ACHN (cell line): Measurements from ENCODE around the gene SAMD14.
"Not testable (repeated sequence)": the region's sequence is repeated elsewhere in the genome, so short reads cannot be mapped to it uniquely, and the experiment has no call there.

ENCODE experiments used
- DNase-seq: peaks from one replicate; pipeline ENCODE4 v3.0.0-alpha.2; 2015
- in situ Hi-C: cut with HindIII; loops from 2 replicates; pipeline ENCODE4 v1.10.0; 2017; ENCODE audit warnings: low sequenced_read_pairs, low pct_ligation_motif_present, low pct_unique_long_range_greater_than_20kb

Gene SAMD14

GRCh38 chr17:50072925-50073324 is 57.0 kb downstream of the SAMD14 start:
- in situ Hi-C loops: no loop called here
- no peak for DNase-seq

DNA sequence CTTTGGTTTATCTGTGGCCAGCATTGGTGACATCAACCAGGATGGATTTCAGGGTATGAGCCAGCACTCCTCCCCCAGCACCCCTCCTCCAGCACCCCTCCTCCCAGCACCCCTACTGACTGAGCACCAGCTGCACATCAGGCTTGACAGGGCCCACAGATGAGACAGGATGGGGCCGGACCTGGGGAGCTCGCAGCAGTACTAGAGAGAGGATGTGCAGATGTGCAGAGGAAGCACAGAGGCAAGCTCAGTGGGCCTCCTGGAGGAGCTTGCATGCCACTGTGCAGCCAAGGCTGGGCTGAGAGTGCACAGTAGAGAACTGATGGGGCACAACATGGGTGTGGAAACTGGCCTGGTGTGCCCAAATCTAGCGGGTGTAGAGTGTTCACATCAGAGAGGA is 57.8 kb downstream of the SAMD14 start:
- no peak for DNase-seq
- in situ Hi-C loops: no loop called here

GRCh38 chr17:50071692-50072091 is 58.3 kb downstream of the SAMD14 start:
- DNase-seq: no peak
- in situ Hi-C loops: no loop called here

- in situ Hi-C loops: no loop called here
- DNase-seq: no peak
These were observed 58.9 kb downstream of the SAMD14 start for GRCh38 chr17:50070908-50071680.

DNA sequence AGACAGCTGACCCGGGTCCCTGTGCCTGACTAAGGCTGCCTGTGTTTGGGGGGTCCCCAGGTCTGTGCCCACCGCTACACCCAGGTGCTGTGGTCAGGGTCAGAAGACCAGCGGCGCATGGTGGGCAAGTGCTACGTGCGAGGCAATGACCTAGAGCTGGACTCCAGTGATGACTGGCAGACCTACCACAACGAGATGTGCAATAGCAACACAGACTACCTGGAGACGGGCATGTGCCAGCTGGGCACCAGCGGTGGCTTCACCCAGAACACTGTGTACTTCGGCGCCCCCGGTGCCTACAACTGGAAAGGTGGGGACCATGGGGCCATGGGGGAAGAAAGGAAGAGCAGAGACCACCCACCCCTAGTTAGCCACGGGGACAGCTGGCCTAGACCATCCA is 62.0 kb downstream of the SAMD14 start:
- in situ Hi-C loops: no loop called here
- no peak for DNase-seq

GRCh38 chr17:50066995-50067394 is 63.0 kb downstream of the SAMD14 start:
- in situ Hi-C loops: no loop called here
- no peak for DNase-seq

GRCh38 chr17:50065056-50065455 is 64.9 kb downstream of the SAMD14 start:
- in situ Hi-C loops: no loop called here
- DNase-seq: no peak

DNA sequence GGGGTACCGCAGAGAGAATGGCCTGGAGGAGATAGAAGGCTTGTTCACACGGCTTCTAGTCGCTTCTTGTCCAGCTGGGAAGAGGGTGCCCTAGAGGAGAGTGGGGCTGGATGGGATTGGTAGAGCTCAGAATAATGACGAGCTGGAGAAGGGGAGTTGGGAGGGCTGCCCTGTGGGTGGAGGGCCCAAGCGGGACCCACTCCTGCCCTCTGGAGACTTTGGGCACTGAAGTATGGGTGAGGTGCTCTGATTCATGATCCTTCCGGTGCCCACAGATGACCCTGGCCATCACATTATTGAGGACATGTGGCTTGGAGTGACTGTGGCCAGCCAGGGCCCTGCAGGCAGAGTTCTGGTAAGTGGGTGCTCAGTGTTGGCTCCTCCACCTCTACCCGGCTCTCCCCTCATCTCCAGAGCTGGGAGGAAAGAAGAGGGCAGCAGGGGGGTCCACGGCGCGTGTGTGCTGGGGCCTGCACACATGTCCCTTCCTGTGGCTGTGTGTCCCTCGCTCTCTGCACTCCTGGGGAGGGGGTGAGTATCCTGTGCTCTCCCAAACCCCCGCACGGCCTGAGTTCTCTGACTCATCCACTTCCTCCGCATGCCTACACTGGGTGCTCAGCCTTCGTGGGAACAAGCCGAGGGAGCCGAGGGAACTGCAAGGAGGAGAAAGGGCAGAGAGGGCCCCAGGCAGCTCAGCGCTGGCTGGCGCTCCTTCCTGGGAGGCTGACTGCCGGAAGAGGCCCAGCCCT is 65.5 kb downstream of the SAMD14 start:
- DNase-seq: peak; percentile 96
- in situ Hi-C loops: no loop called here

- DNase-seq: peak; percentile 57
- in situ Hi-C loops: no loop called here
These were observed 66.3 kb downstream of the SAMD14 start for GRCh38 chr17:50063561-50064252.

- peak; percentile 99 for DNase-seq
- in situ Hi-C loops: no loop called here
These were observed 67.4 kb downstream of the SAMD14 start for GRCh38 chr17:50062293-50063243.

- in situ Hi-C loops: not testable (repeated sequence)
- DNase-seq: peak; percentile 48
These were observed 68.3 kb downstream of the SAMD14 start for GRCh38 chr17:50061713-50062045.

- peak; percentile 75 for DNase-seq
- in situ Hi-C loops: no loop called here
These were observed 68.8 kb downstream of the SAMD14 start for GRCh38 chr17:50060951-50061712.
